GM19463 (cell line): ENCODE data around the gene TAF3.
"Not testable (repeated sequence)": the region's sequence is repeated elsewhere in the genome, so short reads cannot be mapped to it uniquely, and the experiment has no call there.

Experiments used
- ATAC-seq: cut with Tn5 transposase; IDR thresholded peaks from one replicate; pipeline ENCODE4 v1.9.1; 2021; ENCODE audit warnings: mild to moderate bottlenecking, moderate library complexity; ENCODE audit not compliant: unreplicated experiment

Gene TAF3

GRCh38 chr10:7818295-7819120 is at the start of gene TAF3:
TSS of gene TAF3 (plus strand) at chr10:7818505. CDS start at chr10:7818710, 205 bp downstream.
- peak; percentile 82 for ATAC-seq

- no peak for ATAC-seq
These were observed 44.2 kb upstream of the TAF3 start for GRCh38 chr10:7773845-7774801.

GRCh38 chr10:7776777-7777176 is 41.5 kb upstream of the TAF3 start:
- ATAC-seq: no peak

- ATAC-seq: not testable (repeated sequence)
These were observed 36.1 kb upstream of the TAF3 start for GRCh38 chr10:7782194-7782593.

DNA sequence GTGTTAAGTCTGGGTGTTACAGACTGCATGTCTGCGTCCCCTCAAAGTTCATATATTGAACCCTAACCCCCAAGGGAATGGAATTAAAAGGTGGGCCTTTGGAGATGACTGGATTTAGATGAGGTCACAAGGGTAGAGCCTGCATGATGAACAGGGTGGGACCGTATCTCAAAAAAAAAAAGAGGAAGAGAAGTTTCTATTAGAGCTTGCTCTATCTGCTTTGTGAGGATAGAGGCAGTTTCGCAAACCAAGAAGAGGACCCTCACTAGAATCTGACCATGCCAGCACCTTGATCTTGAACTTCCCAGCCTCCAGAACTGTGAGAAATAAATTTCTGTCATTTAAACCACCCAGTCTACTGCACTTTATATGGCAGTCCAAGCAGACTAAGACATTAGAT is 31.9 kb upstream of the TAF3 start:
- ATAC-seq: no peak

GRCh38 chr10:7787150-7787856 is 31.0 kb upstream of the TAF3 start:
- ATAC-seq: peak; percentile 4

DNA sequence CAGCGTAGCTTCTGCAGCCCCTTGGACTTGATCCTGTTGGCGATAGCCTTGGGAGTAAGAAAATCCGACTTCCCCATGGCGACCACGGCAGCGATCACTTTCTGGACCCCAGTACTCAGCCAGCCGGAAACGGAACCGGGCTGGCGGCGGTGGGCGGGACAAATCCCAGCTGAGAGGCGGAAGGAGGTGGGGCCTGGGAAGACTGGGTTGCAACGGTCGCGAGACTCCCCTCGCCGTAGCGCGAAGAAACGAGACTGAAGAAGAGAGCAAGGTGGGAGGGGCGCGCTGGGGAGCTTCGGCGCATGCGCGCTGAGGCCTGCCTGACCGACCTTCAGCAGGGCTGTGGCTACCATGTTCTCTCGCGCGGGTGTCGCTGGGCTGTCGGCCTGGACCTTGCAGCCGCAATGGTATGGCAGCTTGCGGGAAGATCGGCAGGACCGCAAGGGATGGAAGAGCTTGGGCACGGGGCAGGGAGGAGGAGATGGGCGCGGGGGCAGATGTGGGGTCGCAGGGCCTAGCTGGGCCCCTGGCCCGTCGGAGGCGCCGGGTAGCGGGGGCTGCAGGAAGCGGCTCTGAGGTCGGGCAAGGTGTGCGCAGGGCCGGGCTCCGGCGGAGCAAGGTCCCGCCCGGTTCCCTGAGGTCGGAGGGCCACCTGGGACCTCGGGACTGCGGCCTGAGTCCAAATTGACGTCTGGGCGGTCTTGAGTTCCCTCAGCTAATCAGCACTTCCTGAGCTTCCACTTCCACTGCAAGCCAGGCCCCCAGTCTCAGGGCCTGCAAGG is 30.3 kb upstream of the TAF3 start, which contains the start of the genes ATP5F1C and KIN:
Gene ATP5F1C, plus strand, starts transcription at position 321 of the 782 bp plus-strand sequence. Its CDS starts 31 bp downstream, at position 352.
Gene KIN, minus strand, starts transcription at position 137 of the 782 bp plus-strand sequence. Its CDS starts 60 bp downstream, at position 77.
- ATAC-seq: peak; percentile 95

GRCh38 chr10:7788639-7789286 is 29.5 kb upstream of the TAF3 start:
- ATAC-seq: peak; percentile 9

DNA sequence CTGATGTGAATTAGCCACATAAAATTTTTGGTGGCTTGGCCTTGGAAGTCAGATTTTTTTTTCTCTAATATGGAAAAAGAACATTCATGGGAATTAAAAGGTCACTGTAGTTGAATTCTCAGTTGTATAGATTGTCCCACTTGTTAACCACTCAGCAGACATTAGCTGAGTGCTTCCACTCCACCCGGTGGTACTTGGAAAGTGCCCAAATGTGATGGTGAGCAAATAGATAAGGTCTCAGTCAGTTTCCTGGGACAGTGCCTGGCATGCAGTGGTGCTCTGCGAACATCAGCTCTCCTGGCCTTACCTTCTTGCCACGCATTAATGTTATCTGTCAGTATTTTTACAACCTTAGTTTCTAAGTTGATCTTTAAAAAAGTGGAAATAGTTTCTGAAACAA is 28.9 kb upstream of the TAF3 start:
- no peak for ATAC-seq

DNA sequence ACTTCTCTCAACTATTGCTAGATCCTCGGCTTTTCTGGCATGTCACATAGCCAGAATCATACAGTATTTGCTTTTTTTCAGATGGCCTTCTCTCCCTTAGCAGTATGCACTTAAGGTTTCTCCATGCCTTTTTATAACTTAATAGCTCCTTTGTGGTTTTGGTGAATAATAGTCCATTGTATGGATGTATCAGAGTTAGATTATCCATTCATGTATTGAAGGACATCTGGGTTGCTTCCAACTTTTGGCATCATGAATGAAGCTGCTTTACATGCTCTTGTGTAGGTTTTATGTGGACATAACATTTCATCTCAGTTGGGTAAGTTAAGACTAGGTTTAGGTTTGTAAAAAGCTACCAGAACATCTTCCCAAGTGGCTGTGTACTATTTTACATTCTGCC is 25.8 kb upstream of the TAF3 start:
- ATAC-seq: no peak

DNA sequence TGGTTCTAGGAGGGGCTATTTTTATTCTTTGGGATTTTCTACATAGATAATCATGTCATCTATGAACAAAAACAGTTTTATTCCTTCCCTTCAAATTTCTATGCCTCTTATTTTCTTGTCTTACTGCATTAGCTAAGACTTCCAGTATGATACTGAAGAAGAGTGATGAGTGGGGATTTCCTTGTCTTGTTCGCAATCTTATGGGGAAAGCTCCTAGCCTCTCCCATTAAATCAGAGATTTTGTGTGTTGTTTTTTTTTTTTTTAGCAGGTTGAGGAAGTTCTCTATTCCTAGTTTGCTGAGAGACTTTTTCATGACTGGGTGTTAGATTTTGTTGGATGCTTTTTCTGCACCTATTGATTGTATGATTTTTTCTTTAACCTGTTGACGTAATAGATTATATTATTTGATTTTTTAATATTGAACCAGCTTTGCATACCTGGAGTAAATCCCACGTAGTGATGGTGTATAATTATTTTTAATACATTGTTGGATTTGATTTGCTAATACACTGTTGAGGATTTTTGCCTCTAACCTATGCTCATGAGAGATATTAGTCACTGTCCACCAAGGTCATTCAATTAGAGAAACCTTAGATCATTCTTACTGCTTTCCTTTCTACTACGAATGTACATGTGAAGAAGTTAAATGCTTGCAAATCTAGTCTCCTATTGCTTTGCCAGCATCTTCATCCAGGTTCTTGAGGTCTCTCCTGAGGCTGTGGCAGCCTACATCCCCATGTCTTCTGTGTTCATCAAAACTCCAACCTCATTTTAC is 23.9 kb upstream of the TAF3 start:
- ATAC-seq: no peak

- no peak for ATAC-seq
These were observed 22.7 kb upstream of the TAF3 start for GRCh38 chr10:7795605-7796004.

- ATAC-seq: no peak
These were observed 20.7 kb upstream of the TAF3 start for GRCh38 chr10:7797582-7797981.

DNA sequence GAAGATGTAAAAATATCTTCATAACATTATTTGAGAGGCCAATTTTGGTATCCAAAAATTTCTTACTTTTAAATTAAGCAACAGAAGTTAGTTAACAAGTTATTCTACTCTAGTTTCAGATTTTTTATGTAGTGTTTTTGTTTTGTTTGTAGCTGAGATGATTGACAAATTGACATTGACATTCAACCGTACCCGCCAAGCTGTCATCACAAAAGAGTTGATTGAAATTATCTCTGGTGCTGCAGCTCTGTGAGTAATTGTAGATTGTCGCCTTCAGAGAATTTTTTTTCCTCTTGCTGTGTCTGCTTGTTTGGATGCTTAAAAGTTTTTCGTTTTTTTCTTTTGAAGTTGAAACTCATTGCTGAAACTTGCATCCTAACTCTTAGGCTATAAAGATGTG is 15.7 kb upstream of the TAF3 start:
- no peak for ATAC-seq

DNA sequence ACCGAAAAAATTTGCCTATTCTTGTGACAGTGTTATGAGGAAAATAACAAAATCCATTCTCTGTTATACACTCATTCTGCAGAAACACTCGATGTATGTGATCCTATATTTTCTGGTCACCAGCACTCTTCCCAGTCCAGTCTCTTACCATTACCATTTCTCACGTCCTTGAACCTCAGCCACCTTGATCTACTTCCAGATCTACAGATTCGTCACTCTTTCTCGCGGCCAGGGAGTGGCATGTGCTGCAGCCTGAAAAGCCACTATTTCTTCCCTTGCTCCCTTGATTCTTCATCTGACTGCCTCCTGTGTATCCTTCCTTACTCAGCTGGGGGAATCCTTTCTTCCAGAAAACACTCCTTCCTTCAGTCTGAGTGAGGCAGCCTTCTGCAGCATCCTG is 14.1 kb upstream of the TAF3 start:
- ATAC-seq: no peak

DNA sequence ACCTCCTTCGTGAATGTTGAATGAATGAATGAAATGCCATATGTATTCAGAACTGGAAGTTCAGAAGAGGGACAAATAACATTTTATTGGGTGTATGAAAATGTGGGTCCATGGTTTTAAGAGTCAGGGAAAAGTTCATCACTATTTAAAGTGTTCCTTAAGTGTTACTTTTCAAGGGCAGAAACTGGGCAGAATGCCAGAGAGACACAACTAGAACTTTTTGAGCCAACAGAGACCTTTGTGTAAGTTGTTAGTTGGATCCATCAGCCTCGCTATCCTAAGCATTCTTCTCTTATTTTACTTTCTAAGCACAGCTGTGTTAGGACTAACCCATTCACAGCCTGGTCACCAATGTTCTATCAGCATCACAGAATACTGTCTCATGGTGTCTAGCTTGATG is 13.6 kb upstream of the TAF3 start:
- ATAC-seq: no peak

GRCh38 chr10:7808686-7809267 is 9.5 kb upstream of the TAF3 start:
- no peak for ATAC-seq

DNA sequence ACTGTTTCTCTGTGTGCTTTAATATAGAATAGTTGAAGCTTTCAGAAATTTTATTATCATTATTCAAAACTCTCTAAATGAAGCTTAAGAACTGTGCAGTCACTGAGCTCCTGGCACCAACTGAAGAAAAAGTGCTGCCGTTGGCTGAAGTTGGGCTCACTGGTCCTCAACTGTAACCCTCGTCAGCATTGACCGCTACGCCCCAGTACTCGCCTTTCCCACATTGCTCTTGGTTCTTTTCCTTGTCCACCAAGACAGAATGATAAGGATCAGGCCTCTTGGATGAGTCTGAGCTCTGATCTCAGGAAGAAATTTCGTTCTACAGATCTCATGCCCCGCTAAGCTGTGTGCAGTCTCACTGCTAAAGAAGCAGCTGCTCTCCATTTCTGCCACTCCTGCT is 7.9 kb upstream of the TAF3 start:
- no peak for ATAC-seq
